Upper lobe of left lung (tissue), 6 donors: Measurements from ENCODE around the gene CHMP5. TPM values are rescaled to one million over a fixed set of nuclear protein-coding genes. Genes with fewer than 3 reads are reported as not detected.

Experiments used
- ATAC-seq, 2 donors: fragments of 200-7000 bp; cut with Tn5 transposase; one replicate each; pipeline ENCODE4 v1.9.1; 2022; ENCODE audit warnings: mild to moderate bottlenecking in 2 of 2, moderate library complexity in 2 of 2; ENCODE audit not compliant: low FRiP score in 2 of 2
- DNase-seq, 2 donors: peaks; one replicate each; pipeline ENCODE4 v3.0.0-alpha.2; 2019 to 2020
- H3K27ac ChIP-seq, 4 donors: fragments of 200-600 bp; sonication (generic); one replicate each; pipeline ENCODE4 v1.5.1; 2016 to 2019
- H3K27me3 ChIP-seq, 4 donors: fragments of 200-600 bp; sonication (generic); one replicate each; pipeline ENCODE4 v1.5.1; 2017 to 2019
- H3K36me3 ChIP-seq, 4 donors: fragments of 200-600 bp; sonication (generic); one replicate each; pipeline ENCODE4 v1.5.1; 2016 to 2019
- H3K4me1 ChIP-seq, 4 donors: fragments of 200-600 bp; sonication (generic); one replicate each; pipeline ENCODE4 v1.5.1; 2018 to 2019
- H3K4me3 ChIP-seq, 4 donors: fragments of 200-600 bp; sonication (generic); one replicate each; pipeline ENCODE4 v1.5.1; 2017 to 2019; ENCODE audit warnings: mild to moderate bottlenecking in 2 of 4, moderate library complexity in 1 of 4
- H3K9me3 ChIP-seq, 4 donors: fragments of 200-600 bp; sonication (generic); one replicate each; pipeline ENCODE4 v1.5.1; 2018 to 2019
- EP300 ChIP-seq, 4 donors: sonication (generic); formaldehyde crosslinking; IDR thresholded peaks; one replicate each; pipeline ENCODE4 v1.5.1; 2017; ENCODE audit warnings: antibody characterized with exemption in 4 of 4, control low read depth in 2 of 4
- POLR2A ChIP-seq, 4 donors: fragments of 450-650 bp; IDR thresholded peaks; one replicate each; pipeline ENCODE4 v1.5.1; 2016 to 2017; ENCODE audit warnings: antibody characterized with exemption in 4 of 4, mild to moderate bottlenecking in 2 of 4
- POLR2AphosphoS5 ChIP-seq, 2 donors: sonication (generic); formaldehyde crosslinking; IDR thresholded peaks; one replicate each; pipeline ENCODE4 v1.5.1; 2017; ENCODE audit warnings: antibody characterized with exemption in 2 of 2
- WGBS, 2 donors: methylation state at CpG; one replicate each; pipeline ENCODE4 v1.1.5; 2017 to 2018; 5-methylcytosine and 5-hydroxymethylcytosine counted together
- total RNA-seq, 6 donors: library from RNA; depleted of rRNA in 4 of 6; stranded (reverse); fragments of >200 nt in 4 of 6; gene quantifications; one replicate each; pipeline versions ENCODE4 v1.1.0 to v1.2.1, GENCODE V29; 2016 to 2021
- TF ChIP-seq, protein P1 (sequence below), 6 experiments: fragments of 450-650 bp in 4 of 6; fragments of 200-600 bp in 2 of 6; sonication (generic) in 2 of 6; IDR thresholded peaks; one replicate each; pipeline ENCODE4 v1.5.1; 2016 to 2019; ENCODE audit warnings: antibody characterized with exemption in 6 of 6
- donor health status: DM: no; HTN: no; CAD: no; lungs with moderate emphysema.
- donor health status: DM: no; HTN: yes; CAD: no; lungs with severe emphysema.

Gene CHMP5
- total RNA-seq, 6 donors from 2014 or later: 33.5 to 95.5 (median 60.1) TPM

- peaks cover 0 to 16% (median 2%) of the 10 kb centered on the region in 4 donors for H3K36me3 ChIP-seq
- H3K4me1 ChIP-seq: no peaks in the 10 kb centered on the region
- no peak for DNase-seq
- H3K9me3 ChIP-seq: no peaks in the 10 kb centered on the region
- no peaks in the 10 kb centered on the region for H3K27me3 ChIP-seq
- H3K4me3 ChIP-seq: no peak overlapping the region
- no peak for ATAC-seq
- no peak overlapping the region for H3K27ac ChIP-seq
- WGBS, 2 donors: 89 to 92% methylated on average over 7 to 9 of the region's 9 CpGs
- TF ChIP-seq EP300 (IDR thresholded peaks at IDR 0.05) (no peak), POLR2AphosphoS5 (IDR thresholded peaks at IDR 0.05) (no peak), POLR2A (IDR thresholded peaks at IDR 0.05) (no peak)
- TF ChIP-seq, protein P1, sequence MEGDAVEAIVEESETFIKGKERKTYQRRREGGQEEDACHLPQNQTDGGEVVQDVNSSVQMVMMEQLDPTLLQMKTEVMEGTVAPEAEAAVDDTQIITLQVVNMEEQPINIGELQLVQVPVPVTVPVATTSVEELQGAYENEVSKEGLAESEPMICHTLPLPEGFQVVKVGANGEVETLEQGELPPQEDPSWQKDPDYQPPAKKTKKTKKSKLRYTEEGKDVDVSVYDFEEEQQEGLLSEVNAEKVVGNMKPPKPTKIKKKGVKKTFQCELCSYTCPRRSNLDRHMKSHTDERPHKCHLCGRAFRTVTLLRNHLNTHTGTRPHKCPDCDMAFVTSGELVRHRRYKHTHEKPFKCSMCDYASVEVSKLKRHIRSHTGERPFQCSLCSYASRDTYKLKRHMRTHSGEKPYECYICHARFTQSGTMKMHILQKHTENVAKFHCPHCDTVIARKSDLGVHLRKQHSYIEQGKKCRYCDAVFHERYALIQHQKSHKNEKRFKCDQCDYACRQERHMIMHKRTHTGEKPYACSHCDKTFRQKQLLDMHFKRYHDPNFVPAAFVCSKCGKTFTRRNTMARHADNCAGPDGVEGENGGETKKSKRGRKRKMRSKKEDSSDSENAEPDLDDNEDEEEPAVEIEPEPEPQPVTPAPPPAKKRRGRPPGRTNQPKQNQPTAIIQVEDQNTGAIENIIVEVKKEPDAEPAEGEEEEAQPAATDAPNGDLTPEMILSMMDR (IDR thresholded peaks at IDR 0.05): no peak
Measured at GRCh38 chr9:33246269-33246860, 18.5 kb upstream of the CHMP5 start.

DNA sequence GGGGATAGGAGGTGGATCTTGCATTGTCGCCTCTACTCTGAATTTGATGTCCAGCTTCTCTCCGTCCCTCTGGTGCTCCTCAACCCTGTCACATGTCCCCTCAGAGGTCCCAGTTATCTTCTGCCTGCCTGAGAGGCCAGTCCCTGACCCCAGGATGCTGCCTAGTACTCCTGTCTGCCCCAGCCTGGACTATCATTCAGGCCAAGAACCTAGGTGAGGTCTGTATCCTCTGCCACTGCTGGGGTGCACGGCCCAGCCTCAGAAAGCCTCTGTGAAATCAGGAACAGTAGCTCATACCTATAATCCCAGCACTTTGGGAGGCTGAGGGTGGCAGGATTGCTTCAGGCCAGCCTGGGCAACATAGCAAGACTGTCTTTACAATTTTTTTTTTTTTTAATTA lies 16.2 kb upstream of the CHMP5 start:
- Histone ChIP-seq H3K4me3 (no peak overlapping the region), H3K27me3 (no peaks in the 10 kb centered on the region), H3K36me3 (peaks cover 0 to 35% (median 13%) of the 10 kb centered on the region in 4 donors), H3K4me1 (no peaks in the 10 kb centered on the region), H3K27ac (no peak overlapping the region), H3K9me3 (no peaks in the 10 kb centered on the region)
- TF ChIP-seq, protein P1 (IDR thresholded peaks at IDR 0.05): no peak
- no peak for TF ChIP-seq EP300 (IDR thresholded peaks at IDR 0.05)
- TF ChIP-seq POLR2A (IDR thresholded peaks at IDR 0.05): no peak
- no peak for TF ChIP-seq POLR2AphosphoS5 (IDR thresholded peaks at IDR 0.05)
- ATAC-seq (no peak), DNase-seq (no peak)
- WGBS, 2 donors: 89 to 98% methylated on average over 1 to 3 of the region's 3 CpGs

DNA sequence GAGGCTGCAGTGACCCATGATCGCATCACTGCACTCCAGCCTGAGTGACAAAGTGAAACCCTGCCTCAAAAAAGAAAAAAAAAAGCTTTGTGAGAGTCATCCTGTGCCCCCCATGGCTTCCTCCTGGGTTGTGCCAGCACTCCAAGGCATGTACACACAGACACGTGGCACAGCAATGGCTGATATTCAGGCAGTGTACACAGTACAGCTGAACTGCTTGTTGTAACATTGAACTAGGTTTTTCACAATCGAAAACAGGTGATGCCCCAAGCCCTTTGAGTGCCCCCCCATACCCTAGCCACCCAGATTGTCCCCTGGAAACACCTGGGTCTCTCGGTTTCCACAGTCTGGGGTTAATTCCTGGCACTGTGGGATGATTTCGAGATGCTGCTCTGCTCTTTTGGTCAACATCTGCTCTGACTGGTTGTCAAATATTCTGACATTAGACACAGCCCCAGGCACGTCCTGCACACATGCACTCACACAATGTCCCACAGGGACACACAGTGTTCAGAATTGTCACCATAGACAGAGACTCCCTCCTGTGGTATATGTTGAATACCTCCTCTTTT lies 15.7 kb upstream of the CHMP5 start:
- TF ChIP-seq POLR2A (IDR thresholded peaks at IDR 0.05): no peak
- TF ChIP-seq POLR2AphosphoS5 (IDR thresholded peaks at IDR 0.05): no peak
- no peak for TF ChIP-seq EP300 (IDR thresholded peaks at IDR 0.05)
- TF ChIP-seq, protein P1 (IDR thresholded peaks at IDR 0.05): no peak
- H3K27ac ChIP-seq: no peak overlapping the region
- no peak for ATAC-seq

GRCh38 chr9:33249983-33250382 lies 14.9 kb upstream of the CHMP5 start:
- H3K4me1 ChIP-seq: no peaks in the 10 kb centered on the region
- WGBS, 2 donors: 91 to 98% methylated on average over 2 of the region's 2 CpGs
- no peak overlapping the region for H3K27ac ChIP-seq
- H3K4me3 ChIP-seq: no peak overlapping the region
- TF ChIP-seq EP300 (IDR thresholded peaks at IDR 0.05) (no peak), POLR2A (IDR thresholded peaks at IDR 0.05) (no peak), POLR2AphosphoS5 (IDR thresholded peaks at IDR 0.05) (no peak)
- TF ChIP-seq, protein P1 (IDR thresholded peaks at IDR 0.05): no peak
- peaks cover 0 to 49% (median 24%) of the 10 kb centered on the region in 4 donors for H3K36me3 ChIP-seq
- H3K27me3 ChIP-seq: no peaks in the 10 kb centered on the region
- no peaks in the 10 kb centered on the region for H3K9me3 ChIP-seq
- DNase-seq: no peak
- no peak for ATAC-seq

More for the DNA sequence above, 15.7 kb upstream of the CHMP5 start:
- DNase-seq: no peak
- Histone ChIP-seq H3K36me3 (peaks cover 0 to 41% (median 16%) of the 10 kb centered on the region in 4 donors), H3K27me3 (no peaks in the 10 kb centered on the region), H3K4me3 (no peak overlapping the region), H3K4me1 (no peaks in the 10 kb centered on the region), H3K9me3 (no peaks in the 10 kb centered on the region)
- WGBS, 2 donors: 82 to 87% methylated on average over 6 of the region's 6 CpGs
